ENCODE results near the gene PDILT. TPM values are rescaled to one million over a fixed set of nuclear protein-coding genes. Genes with fewer than 3 reads are reported as not detected.

PDILT gene
- total and polyA plus RNA-seq, 2 of the 8 experiments (the other 6 are each of a cell fraction or from before 2014, with no cell fraction given): not detected

GRCh38 chr16:20314575-20314974 lies 90.0 kb downstream of the PDILT start:
- no peaks in the 10 kb centered on the region for H4K20me1 ChIP-seq (replicated peaks in 1 of 2; ENCODE audit: control insufficient read depth in 1 of 2, insufficient read depth in 2 of 2, low read length in 2 of 2)
- H3K18ac ChIP-seq (ENCODE audit: extremely low read depth, low read length): no peak overlapping the region
- POLR2A ChIA-PET (ENCODE audit: partially characterized antibody): no interaction called here
- H3K36me3 ChIP-seq (ENCODE audit: control insufficient read depth in 2 of 4, insufficient read depth in 4 of 4, low read length in 3 of 4): no peaks in the 10 kb centered on the region
- DNase-seq (ENCODE audit: low read depth in 1 of 2, low spot score in 2 of 2): no peak
- no peak overlapping the region for H3K27ac ChIP-seq (ENCODE audit: low read depth, low read length)
- H3K23me2 ChIP-seq (ENCODE audit: low read depth, low read length): no peaks in the 10 kb centered on the region
- WGBS, 2 experiments (ENCODE audit: extremely low coverage in 1 of 2, insufficient coverage in 1 of 2, insufficient read length in 1 of 2, insufficient replicate concordance in 2 of 2, low coverage in 1 of 2, low lambda C conversion rate in 2 of 2, missing lambda C conversion rate in 1 of 2): 85% methylated on average over 3 of the region's 3 CpGs; no CpG with 5 or more reads in 1 of the 2 experiments
- no peak overlapping the region for H3K4ac ChIP-seq (replicated peaks; ENCODE audit: insufficient read length, low read depth, low read length)
- no peak overlapping the region for H2BK15ac ChIP-seq (ENCODE audit: low read length)
- H3K14ac ChIP-seq (ENCODE audit: insufficient read length): no peak overlapping the region
- no peak overlapping the region for H3K4me2 ChIP-seq (ENCODE audit: insufficient read depth in 1 of 2, low read depth in 2 of 2, low read length in 2 of 2)
- no peak overlapping the region for H3K56ac ChIP-seq (replicated peaks; ENCODE audit: insufficient read length, low read depth, low read length)
- H3K4me1 ChIP-seq (replicated peaks in 1 of 4; ENCODE audit: control insufficient read depth in 3 of 4, insufficient read depth in 4 of 4, low read length in 3 of 4): no peaks in the 10 kb centered on the region
- no peak overlapping the region for H4K8ac ChIP-seq (ENCODE audit: extremely low read depth, insufficient read depth, low read length)
- no peak overlapping the region for H2BK20ac ChIP-seq (ENCODE audit: low read length)
- H3K9me3 ChIP-seq (ENCODE audit: insufficient read depth in 2 of 2, low read depth in 1 of 2, low read length in 1 of 2): peaks cover 0 to 2% of the 10 kb centered on the region in 2 experiments; a peak in 1 of 4 replicates
- no peak overlapping the region for H2BK120ac ChIP-seq (replicated peaks; ENCODE audit: low read depth, low read length)
- H4K91ac ChIP-seq (replicated peaks; ENCODE audit: insufficient read length, low read length): no peak overlapping the region
- no peak overlapping the region for H3K4me3 ChIP-seq (ENCODE audit: extremely low read depth in 1 of 4, insufficient read depth in 2 of 4, low read depth in 3 of 4, low read length in 4 of 4)
- no peak for FAIRE-seq
- no peak overlapping the region for H2AFZ ChIP-seq (ENCODE audit: low read length)
- CTCF ChIA-PET (ENCODE audit: partially characterized antibody): interaction anchor here (0.8 to 1.7 kb wide), 3 partner anchors 14 to 407 kb away, joined by 3 to 8 read pairs (median 3); no protein-coding TSS in a partner anchor
- no peak overlapping the region for H3K9ac ChIP-seq (replicated peaks in 1 of 4; ENCODE audit: extremely low read depth in 1 of 4, low read depth in 3 of 4, low read length in 3 of 4)
- no peak overlapping the region for H2BK5ac ChIP-seq (ENCODE audit: low read depth, low read length)
- no peak overlapping the region for H3K23ac ChIP-seq (ENCODE audit: insufficient read length)
- H3K79me2 ChIP-seq (ENCODE audit: control insufficient read depth in 1 of 2, insufficient read depth in 2 of 2, low read length in 2 of 2): no peaks in the 10 kb centered on the region
- no peak overlapping the region for H2AK5ac ChIP-seq (ENCODE audit: low read depth, low read length)
- no peaks in the 10 kb centered on the region; a peak in 1 of 7 replicates for H3K27me3 ChIP-seq (replicated peaks in 1 of 4; ENCODE audit: control insufficient read depth in 3 of 4, extremely low read depth in 1 of 4, insufficient read depth in 3 of 4, low read length in 3 of 4)
- H3K79me1 ChIP-seq (ENCODE audit: low read depth, low read length): no peaks in the 10 kb centered on the region
- TF ChIP-seq KDM1A (IDR thresholded peaks at IDR 0.05; ENCODE audit: borderline replicate concordance, low read length) (no peak), BACH1 (IDR thresholded peaks at IDR 0.05; ENCODE audit: low read length) (no peak)
- H2BK12ac ChIP-seq (ENCODE audit: low read depth, low read length): no peak overlapping the region
- no peak overlapping the region for H4K5ac ChIP-seq (ENCODE audit: insufficient read length, low read depth, low read length)

All from H1 (cell line).